GM19043 (cell line): ENCODE measurements around the gene MBD5.

Source experiments
- ATAC-seq: cut with Tn5 transposase; IDR thresholded peaks from one replicate; pipeline ENCODE4 v1.9.1; 2021; ENCODE audit warnings: low read depth; ENCODE audit not compliant: unreplicated experiment

The MBD5 gene

GRCh38 chr2:148207111-148207510 is 186.2 kb downstream of the MBD5 start:
- ATAC-seq: no peak

- ATAC-seq: no peak
Observed at GRCh38 chr2:148209603-148210002, 188.7 kb downstream of the MBD5 start.

GRCh38 chr2:148218326-148219075 is 197.6 kb downstream of the MBD5 start:
- ATAC-seq: no peak

- ATAC-seq: no peak
Observed at GRCh38 chr2:148221166-148221565, 200.3 kb downstream of the MBD5 start.

GRCh38 chr2:148221926-148222325 is 201.0 kb downstream of the MBD5 start:
- ATAC-seq: no peak

GRCh38 chr2:148231858-148232257 is 211.0 kb downstream of the MBD5 start:
- ATAC-seq: no peak

DNA sequence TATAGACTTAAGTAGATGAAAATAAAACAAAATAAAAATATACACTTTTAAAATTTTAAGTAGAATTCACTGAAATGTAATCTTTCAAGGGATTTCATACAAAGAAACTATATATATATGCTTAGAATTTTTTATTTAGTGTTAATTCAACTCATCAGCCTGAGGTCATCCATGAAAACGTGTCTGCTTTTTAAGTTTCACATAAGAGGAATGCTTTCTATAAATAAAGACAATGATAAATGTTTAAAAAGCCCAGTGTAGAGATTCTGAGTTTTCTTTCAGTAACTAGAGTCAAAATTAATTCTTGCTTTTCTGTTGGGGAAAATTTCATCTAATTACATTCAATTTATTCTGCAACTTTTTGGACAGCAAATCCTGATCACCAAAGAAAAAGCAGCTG is 213.3 kb downstream of the MBD5 start:
- ATAC-seq: no peak

DNA sequence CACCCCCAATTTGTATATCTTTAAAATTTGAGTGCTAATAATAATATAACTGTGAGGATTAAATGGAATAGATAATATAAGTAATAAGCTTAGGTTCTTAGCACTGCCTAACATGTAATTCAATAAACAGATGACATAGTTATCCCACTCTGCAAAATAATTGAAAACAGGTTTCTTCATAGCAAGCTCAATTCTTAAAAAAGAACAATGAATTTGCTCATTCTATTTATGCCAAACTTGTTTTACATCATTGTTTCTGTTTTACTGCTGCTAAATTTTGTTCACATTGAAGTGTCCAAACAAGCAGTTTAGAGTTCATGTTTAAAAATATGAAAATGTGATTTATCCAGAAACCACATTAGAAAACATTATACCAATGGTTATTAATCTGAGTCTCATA is 217.0 kb downstream of the MBD5 start:
- ATAC-seq: no peak

DNA sequence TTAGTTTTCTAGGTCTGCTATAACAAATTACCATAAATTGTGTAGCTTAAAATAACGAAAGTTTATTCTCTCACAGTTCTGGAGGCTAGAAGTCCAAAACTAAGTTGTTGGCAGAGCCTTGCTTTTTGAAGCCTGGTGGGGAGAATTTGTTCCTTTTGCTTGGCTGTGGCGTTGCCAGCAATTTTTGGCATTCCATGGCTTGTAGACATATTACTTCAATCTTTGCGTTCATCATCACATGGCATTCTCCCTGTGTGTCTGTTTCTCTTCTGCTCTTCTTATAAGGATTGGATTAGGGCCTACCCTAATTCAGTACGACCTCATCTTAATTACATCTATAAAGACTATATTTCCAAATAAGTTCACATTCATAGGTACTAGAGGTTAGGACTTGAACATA is 217.7 kb downstream of the MBD5 start:
- no peak for ATAC-seq

DNA sequence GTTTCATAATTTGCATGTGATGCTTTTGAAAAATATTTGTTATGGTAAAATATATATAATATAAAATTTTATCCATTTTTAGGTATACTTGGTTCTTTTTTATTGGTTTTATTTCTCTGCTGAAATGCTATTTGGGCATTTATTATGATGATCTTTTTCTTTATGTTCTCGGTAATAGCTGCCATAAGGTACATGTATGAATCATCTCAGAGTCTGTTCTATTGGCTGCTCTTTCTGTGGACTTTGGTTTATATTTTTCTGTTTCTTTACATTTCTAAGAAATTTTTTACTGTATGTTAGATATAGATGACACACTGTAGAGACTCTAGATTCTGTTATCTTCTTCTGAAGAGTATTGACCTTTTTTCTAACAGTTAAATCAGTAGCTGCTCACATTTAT is 219.9 kb downstream of the MBD5 start:
- ATAC-seq: no peak

DNA sequence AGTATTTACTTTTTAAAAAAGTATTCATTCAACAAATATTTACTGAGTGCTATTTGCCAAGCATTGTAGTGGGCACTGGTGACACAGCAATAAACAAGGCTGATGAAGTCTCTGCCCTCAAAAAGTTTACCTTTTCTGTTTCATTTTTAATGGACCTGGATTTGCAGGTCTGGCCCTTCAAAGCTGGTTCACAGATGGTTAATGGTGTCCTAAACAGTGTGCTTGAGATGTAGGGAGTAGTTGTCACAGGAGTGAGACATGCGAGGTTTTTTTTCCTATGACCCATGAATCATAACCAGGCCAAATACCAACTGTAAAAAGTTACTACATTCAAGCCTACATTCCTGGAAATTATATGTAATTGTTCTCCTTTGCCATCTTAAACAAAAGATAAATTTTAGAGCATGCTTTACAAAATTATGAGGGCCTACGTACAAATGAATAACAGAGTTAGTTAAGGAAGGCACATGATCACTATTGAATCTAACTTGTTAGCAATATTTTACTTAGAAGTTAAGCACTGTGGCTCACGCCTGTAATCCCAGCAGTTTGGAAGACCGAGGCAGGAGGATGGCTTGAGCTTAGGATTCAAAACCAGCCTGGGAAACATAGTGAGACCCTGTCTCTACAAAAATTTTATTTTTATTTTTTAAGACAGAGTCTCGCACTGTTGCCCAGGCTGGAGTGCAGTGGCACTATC is 223.9 kb downstream of the MBD5 start:
- ATAC-seq: no peak

DNA sequence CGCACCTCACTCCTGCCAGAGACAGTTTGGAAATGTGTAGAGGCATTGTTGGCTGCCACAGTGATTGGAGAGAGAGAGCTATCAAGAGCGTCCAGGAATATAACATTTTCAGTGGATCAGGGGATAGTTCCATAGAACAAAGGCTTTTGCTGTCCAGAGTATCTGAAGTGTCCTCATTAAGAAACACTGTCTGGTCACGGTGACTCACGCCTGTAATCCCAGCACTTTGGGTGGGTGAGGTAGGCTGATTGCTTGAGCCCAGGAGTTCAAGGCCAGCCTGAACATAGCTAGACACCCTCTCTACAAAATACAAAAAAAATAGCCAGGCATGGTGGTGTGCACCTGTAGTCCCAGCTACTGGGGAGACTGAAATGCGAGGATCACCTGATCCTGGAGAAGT is 231.1 kb downstream of the MBD5 start:
- no peak for ATAC-seq

- ATAC-seq: no peak
Observed at GRCh38 chr2:148252646-148253045, 231.8 kb downstream of the MBD5 start.

- ATAC-seq: no peak
Observed at GRCh38 chr2:148253685-148254084, 232.8 kb downstream of the MBD5 start.

DNA sequence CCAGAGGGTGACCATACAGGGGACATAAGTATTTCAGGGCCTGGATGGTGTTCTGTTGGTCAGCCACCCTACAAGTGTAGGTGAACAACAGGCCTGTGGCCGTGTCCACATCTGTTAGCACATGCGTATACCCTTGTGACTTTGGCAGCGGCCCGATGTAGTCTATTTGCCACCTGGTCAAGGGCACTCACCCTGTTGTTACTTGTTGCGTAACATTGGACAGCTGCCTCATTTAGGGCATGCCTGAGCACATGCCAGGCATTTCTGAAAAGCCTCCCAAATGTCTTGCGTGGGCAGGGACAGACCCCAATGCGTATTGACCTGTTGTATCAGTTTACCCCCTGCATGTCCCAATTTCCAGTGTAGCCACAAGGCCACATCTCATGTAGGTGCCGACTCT is 235.0 kb downstream of the MBD5 start:
- no peak for ATAC-seq

DNA sequence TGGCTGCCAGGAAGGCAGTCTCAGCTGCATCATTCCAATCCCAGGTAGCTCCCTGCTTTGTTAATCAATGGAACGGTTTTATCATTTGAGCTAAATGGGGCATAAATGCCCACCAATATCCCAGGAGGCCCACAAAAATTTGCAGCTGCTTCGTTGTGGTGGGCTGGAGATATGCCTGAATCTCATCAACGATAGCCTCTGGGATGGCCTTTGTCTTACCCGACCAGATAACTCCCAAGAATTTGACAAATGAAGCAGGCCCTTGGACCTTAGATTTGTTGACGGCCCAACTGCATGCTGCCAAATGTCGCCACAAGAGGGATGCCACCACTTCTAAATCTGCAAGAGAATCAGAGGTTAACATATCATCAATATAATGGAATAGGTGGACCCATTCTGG is 236.4 kb downstream of the MBD5 start:
- ATAC-seq: no peak

DNA sequence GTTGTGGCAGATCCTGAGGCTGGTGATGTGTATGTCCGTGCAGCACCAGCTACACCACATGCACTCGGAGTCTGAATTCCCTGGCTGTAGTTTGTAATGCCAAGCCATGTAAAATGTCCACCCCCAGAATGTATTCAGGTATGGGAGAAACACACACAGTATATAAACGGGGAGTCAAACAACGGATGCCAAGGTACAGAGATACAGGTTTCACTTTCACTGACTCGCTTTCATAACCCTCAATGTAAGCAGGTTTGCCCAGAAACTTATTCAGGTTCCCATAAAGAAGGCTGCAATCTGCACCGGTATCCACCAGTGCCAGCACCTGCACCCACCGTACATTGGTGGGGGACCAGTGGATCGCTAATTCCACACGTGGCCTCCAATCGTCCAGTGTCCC is 237.2 kb downstream of the MBD5 start:
- no peak for ATAC-seq

DNA sequence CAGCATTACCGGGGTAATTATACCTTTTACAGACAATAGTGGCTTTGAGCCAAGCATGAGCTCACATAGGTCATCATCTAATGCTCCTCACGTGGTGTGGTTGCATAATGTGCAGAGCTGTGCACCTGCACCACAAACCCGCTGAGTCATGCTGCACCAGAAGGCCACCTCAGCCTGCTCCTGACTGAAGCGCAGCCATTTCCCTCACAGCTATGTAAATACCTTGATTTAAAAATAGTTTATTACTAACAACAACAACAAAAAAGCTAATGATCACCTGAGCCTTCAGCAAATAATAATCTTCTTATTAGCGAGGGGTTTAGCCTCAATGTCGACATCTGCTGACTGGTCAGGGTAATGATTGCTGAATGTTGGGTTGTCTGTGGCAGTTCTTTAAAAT is 238.8 kb downstream of the MBD5 start:
- ATAC-seq: no peak

- no peak for ATAC-seq
Observed at GRCh38 chr2:148263890-148264289, 243.0 kb downstream of the MBD5 start.

- ATAC-seq: no peak
Observed at GRCh38 chr2:148273158-148273691, 252.3 kb downstream of the MBD5 start.

DNA sequence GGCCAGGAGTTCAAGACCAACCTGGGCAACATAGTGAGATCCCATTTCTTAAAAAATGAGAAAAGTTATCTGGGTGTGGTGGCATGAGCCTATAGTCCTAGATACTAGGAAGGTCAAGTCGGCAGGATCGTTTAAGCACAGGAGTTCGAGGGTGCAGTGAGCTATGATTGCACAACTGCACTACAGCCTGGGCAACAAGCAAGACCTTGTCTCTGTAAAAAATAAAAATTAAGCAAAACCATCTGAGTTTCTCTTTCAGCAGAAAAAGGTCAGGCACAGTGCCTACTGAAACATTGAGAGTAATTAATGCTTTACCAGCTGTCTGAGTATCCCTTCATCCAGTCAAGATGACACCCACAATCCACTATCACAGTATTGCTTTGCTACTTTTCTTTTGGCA is 258.3 kb downstream of the MBD5 start:
- no peak for ATAC-seq

GRCh38 chr2:148282201-148282600 is 261.3 kb downstream of the MBD5 start:
- no peak for ATAC-seq
